HepG2 (cell line): Measurements from ENCODE around the gene HSF4. TPM values are rescaled to one million over a fixed set of nuclear protein-coding genes. Genes with fewer than 3 reads are reported as not detected.

ENCODE experiments used
- ATAC-seq: fragments of 200-7000 bp; cut with Tn5 transposase; 3 replicates; pipeline ENCODE4 v1.9.1; 2020; ENCODE audit warnings: mild to moderate bottlenecking, moderate library complexity
- BruUV-seq: library from RNA; stranded (reverse); fragments of 400-500 nt; replicated peaks from 2 replicates; lab custom pipeline; 2021; lab: Mats Ljungman, UMichigan
- CTCF ChIA-PET: fragments of 300-600 bp; formaldehyde crosslinking; extraction: SDS; loops from one replicate; lab custom pipeline; 2021; ENCODE audit warnings: low total read pairs, inconsistent platforms, low intra/inter-chr PET ratio; lab: Yijun Ruan, JAX
- POLR2A ChIA-PET: fragments of 350-600 bp; sonication (Branson Sonifier 250); formaldehyde crosslinking; loops from one replicate; lab custom pipeline; 2020; ENCODE audit warnings: antibody characterized with exemption, inconsistent platforms; lab: Yijun Ruan, JAX
- DNase-seq: peaks from one replicate; pipeline ENCODE4 v3.0.0-alpha.2; 2015; ENCODE audit warnings: low spot score
- FAIRE-seq: peaks from 3 replicates; lab custom pipeline; 2011; peaks lifted over from hg19 to GRCh38; lab: Jason Lieb, UNC
- H2AFZ ChIP-seq: one replicate; pipeline ENCODE4 v1.6.1; 2011; ENCODE audit warnings: low read length, inconsistent platforms
- H3K27ac ChIP-seq: fragments of 300-600 bp; 3 replicates; pipeline ENCODE4 v1.8.0; 2011; ENCODE audit warnings: mixed run types, mild to moderate bottlenecking, mixed read lengths, low read length, inconsistent platforms; ENCODE audit not compliant: insufficient read depth; ENCODE audit errors: extremely low read length
- H3K27me3 ChIP-seq, 2 experiments: fragments of 200-600 bp in 1 of 2; 2 replicates in 1 of 2; 3 replicates in 1 of 2; pipeline versions ENCODE4 v1.6.0 to v1.8.0; 2011; ENCODE audit warnings: low read length in 2 of 2, mild to moderate bottlenecking in 2 of 2, moderate library complexity in 2 of 2, inconsistent platforms in 1 of 2; ENCODE audit not compliant: insufficient read depth in 2 of 2, control insufficient read depth in 1 of 2
- H3K36me3 ChIP-seq, 2 experiments: fragments of 200-600 bp in 1 of 2; replicated peaks in 1 of 2; 2 replicates in 1 of 2; 3 replicates in 1 of 2; pipeline versions ENCODE4 v1.5.1 to v1.8.0; 2011; ENCODE audit warnings: low read length in 2 of 2, inconsistent platforms in 1 of 2; ENCODE audit not compliant: insufficient read depth in 2 of 2, control insufficient read depth in 1 of 2
- H3K4me1 ChIP-seq: 2 replicates; pipeline ENCODE4 v1.5.1; 2012; ENCODE audit warnings: low read length, inconsistent platforms; ENCODE audit not compliant: insufficient read depth
- H3K4me2 ChIP-seq: 2 replicates; pipeline ENCODE4 v1.6.0; 2011; ENCODE audit warnings: low read depth, low read length, inconsistent platforms
- H3K4me3 ChIP-seq, 3 experiments: fragments of 200-600 bp in 1 of 3; sonication (generic), shearing (Covaris generic) in 1 of 3; replicated peaks in 1 of 3; 2 replicates each; pipeline ENCODE4 v1.5.1; 2011 to 2016; ENCODE audit warnings: low read length in 3 of 3, inconsistent platforms in 2 of 3, low read depth in 2 of 3, mild to moderate bottlenecking in 2 of 3, control low read depth in 1 of 3, mixed read lengths in 1 of 3; ENCODE audit not compliant: insufficient read depth in 1 of 3
- H3K79me2 ChIP-seq: one replicate; pipeline ENCODE4 v1.6.1; 2011; ENCODE audit warnings: low read length, inconsistent platforms; ENCODE audit not compliant: insufficient read depth
- H3K9ac ChIP-seq: 2 replicates; pipeline ENCODE4 v1.6.0; 2011; ENCODE audit warnings: mild to moderate bottlenecking, low read depth, low read length, inconsistent platforms; ENCODE audit not compliant: insufficient read depth
- H3K9me3 ChIP-seq: 2 replicates; pipeline ENCODE4 v1.5.1; 2012; ENCODE audit warnings: mild to moderate bottlenecking, low read length
- H4K20me1 ChIP-seq: 2 replicates; pipeline ENCODE4 v1.6.0; 2011; ENCODE audit warnings: inconsistent platforms, mild to moderate bottlenecking, low read length, moderate library complexity; ENCODE audit not compliant: insufficient read depth
- ARNT2 ChIP-seq: sonication (generic); formaldehyde crosslinking; IDR thresholded peaks from 2 replicates; pipeline ENCODE4 v1.8.0; 2022; ENCODE audit warnings: mild to moderate bottlenecking, low read depth, missing genetic modification reagents, moderate library complexity
- EED ChIP-seq: sonication (generic); formaldehyde crosslinking; IDR thresholded peaks from 2 replicates; pipeline ENCODE4 v1.5.0; 2020; ENCODE audit warnings: mild to moderate bottlenecking, missing genetic modification reagents
- GLI4 ChIP-seq: sonication (generic); formaldehyde crosslinking; IDR thresholded peaks from 2 replicates; pipeline ENCODE4 v1.5.1; 2020; ENCODE audit warnings: missing genetic modification reagents, mild to moderate bottlenecking, moderate library complexity, borderline replicate concordance
- MXI1 ChIP-seq: IDR thresholded peaks from 3 replicates; pipeline ENCODE4 v1.6.1; 2012; ENCODE audit warnings: low read depth, low read length, inconsistent platforms, borderline replicate concordance
- SNAPC2 ChIP-seq: sonication (generic); formaldehyde crosslinking; IDR thresholded peaks from 2 replicates; pipeline ENCODE4 v1.8.1; 2022; ENCODE audit warnings: mild to moderate bottlenecking, missing genetic modification reagents
- TSC22D2 ChIP-seq: sonication (generic); formaldehyde crosslinking; IDR thresholded peaks from 2 replicates; pipeline ENCODE4 v1.5.1; 2020; ENCODE audit warnings: missing genetic modification reagents, mild to moderate bottlenecking, borderline replicate concordance
- ZBTB20 ChIP-seq: sonication (generic); formaldehyde crosslinking; IDR thresholded peaks from 2 replicates; pipeline ENCODE4 v1.8.1; 2023; ENCODE audit warnings: missing genetic modification reagents, low read depth, mild to moderate bottlenecking, borderline replicate concordance
- ZFP90 ChIP-seq: sonication (generic); formaldehyde crosslinking; IDR thresholded peaks from 2 replicates; pipeline ENCODE4 v1.8.0; 2022; ENCODE audit warnings: missing genetic modification reagents, mild to moderate bottlenecking, inconsistent platforms, borderline replicate concordance
- ZNF124 ChIP-seq: sonication (generic); formaldehyde crosslinking; IDR thresholded peaks from 2 replicates; pipeline ENCODE4 v1.4.0; 2020; ENCODE audit warnings: missing genetic modification reagents
- ZNF501 ChIP-seq: sonication (generic); formaldehyde crosslinking; IDR thresholded peaks from 2 replicates; pipeline ENCODE4 v1.5.1; 2020; ENCODE audit warnings: mild to moderate bottlenecking, moderate library complexity, missing genetic modification reagents
- ZNF879 ChIP-seq: sonication (generic); formaldehyde crosslinking; IDR thresholded peaks from 2 replicates; pipeline ENCODE4 v1.8.1; 2023; ENCODE audit warnings: missing genetic modification reagents
- WGBS: methylation state at CpG from one replicate; pipeline ENCODE4 v1.1.6; 2017; ENCODE audit warnings: low lambda C conversion rate; 5-methylcytosine and 5-hydroxymethylcytosine counted together
- in situ Hi-C: cut with HindIII; loops from 2 replicates; pipeline ENCODE4 v1.10.0; 2017; ENCODE audit warnings: low pct_unique_long_range_greater_than_20kb; ENCODE audit not compliant: extremely low pct_ligation_motif_present
- intact Hi-C: fragments of 100-400 bp; cut with micrococcal nuclease; formaldehyde crosslinking; loops from one replicate; pipeline ENCODE4 v1.10.0; 2022; ENCODE audit not compliant: unreplicated experiment
- polyA plus RNA-seq, 8 experiments: library from polyadenylated mRNA; depleted of rRNA in 3 of 8; stranded (reverse) in 7 of 8; unstranded in 1 of 8; fragments of >200 nt; fragmentation: Illumina TruSeq in 4 of 8; extraction: Trizol in 4 of 8; gene quantifications; 2 replicates each; pipeline versions ENCODE4 v1.2.1 to v1.2.3, GENCODE V29; 2011 to 2016; ENCODE audit warnings: low read depth in 4 of 8, missing spikeins in 1 of 8, mixed read lengths in 1 of 8; ENCODE audit not compliant: insufficient read depth in 1 of 8
- total RNA-seq, 5 experiments: library from RNA; depleted of rRNA; stranded (reverse); fragments of >200 nt; fragmentation: Illumina TruSeq; extraction: Trizol; gene quantifications; 2 replicates each; pipeline ENCODE4 v1.2.3, GENCODE V29; 2016; ENCODE audit warnings: low read depth in 1 of 5
- TF ChIP-seq, protein P1 (sequence below): sonication (generic); formaldehyde crosslinking; IDR thresholded peaks from 2 replicates; pipeline ENCODE4 v1.4.0; 2020; ENCODE audit warnings: mild to moderate bottlenecking, missing genetic modification reagents
- TF ChIP-seq, protein P2 (sequence below): IDR thresholded peaks from 2 replicates; pipeline ENCODE4 v1.6.1; 2016; ENCODE audit warnings: mild to moderate bottlenecking, missing biosample characterization, missing genetic modification reagents
- TF ChIP-seq, protein P3 (sequence below): sonication (generic); formaldehyde crosslinking; IDR thresholded peaks from 2 replicates; pipeline ENCODE4 v1.8.0; 2022; ENCODE audit warnings: mild to moderate bottlenecking, missing genetic modification reagents

Gene HSF4
- total and polyA plus RNA-seq, 2 of the 13 experiments (the other 11 are each of a cell fraction or from before 2014, with no cell fraction given) = 3.5 to 16.9 TPM

DNA sequence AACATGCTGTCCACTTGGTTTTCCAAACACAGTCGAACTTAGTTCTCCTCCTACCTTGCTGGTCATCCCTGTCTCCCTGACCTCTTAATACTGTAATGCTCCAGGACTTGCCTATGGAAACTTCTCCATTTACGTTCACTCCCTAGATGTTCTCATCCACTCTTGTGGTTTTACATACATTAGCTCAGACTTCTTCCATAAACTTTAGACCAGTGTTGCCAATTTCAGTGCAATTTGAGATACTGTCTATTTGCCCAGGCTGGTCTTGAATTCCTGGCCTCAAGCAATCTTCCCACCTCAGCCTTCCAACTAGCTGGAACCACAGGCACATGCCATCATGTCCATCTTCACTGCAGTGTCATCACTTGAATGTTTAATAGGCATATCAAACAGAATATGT is 17.7 kb downstream of the HSF4 start:
- no peak overlapping the region for H3K4me3 ChIP-seq
- H3K4me2 ChIP-seq = peak overlapping the region; percentile 96; the same call in 1 of the 2 replicates
- H4K20me1 ChIP-seq = no peaks in the 10 kb centered on the region; the same call in 1 of the 2 replicates
- no peak for ATAC-seq
- H3K9me3 ChIP-seq = no peaks in the 10 kb centered on the region
- H3K36me3 ChIP-seq = no peaks in the 10 kb centered on the region
- WGBS = 88% methylated on average over 2 of the region's 2 CpGs
- no peak overlapping the region for H2AFZ ChIP-seq
- no TSS peak for BruUV-seq
- POLR2A ChIA-PET = interaction anchor here (2.0 kb wide), 1 partner anchor 12 kb away, joined by 6 read pairs; the partner anchor contains the start of gene NOL3
- no peak overlapping the region for H3K27ac ChIP-seq
- in situ Hi-C loops = no loop called here
- no peak for TF ChIP-seq ARNT2 (CRISPR knock-in tag)
- TF ChIP-seq, protein P1, sequence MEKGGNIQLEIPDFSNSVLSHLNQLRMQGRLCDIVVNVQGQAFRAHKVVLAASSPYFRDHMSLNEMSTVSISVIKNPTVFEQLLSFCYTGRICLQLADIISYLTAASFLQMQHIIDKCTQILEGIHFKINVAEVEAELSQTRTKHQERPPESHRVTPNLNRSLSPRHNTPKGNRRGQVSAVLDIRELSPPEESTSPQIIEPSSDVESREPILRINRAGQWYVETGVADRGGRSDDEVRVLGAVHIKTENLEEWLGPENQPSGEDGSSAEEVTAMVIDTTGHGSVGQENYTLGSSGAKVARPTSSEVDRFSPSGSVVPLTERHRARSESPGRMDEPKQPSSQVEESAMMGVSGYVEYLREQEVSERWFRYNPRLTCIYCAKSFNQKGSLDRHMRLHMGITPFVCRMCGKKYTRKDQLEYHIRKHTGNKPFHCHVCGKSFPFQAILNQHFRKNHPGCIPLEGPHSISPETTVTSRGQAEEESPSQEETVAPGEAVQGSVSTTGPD (CRISPR knock-in tag) = no peak
- TF ChIP-seq, protein P2, sequence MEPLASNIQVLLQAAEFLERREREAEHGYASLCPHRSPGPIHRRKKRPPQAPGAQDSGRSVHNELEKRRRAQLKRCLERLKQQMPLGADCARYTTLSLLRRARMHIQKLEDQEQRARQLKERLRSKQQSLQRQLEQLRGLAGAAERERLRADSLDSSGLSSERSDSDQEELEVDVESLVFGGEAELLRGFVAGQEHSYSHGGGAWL (CRISPR knock-in tag) = no peak
- TF ChIP-seq ZNF124 (CRISPR knock-in tag) = no peak
- TF ChIP-seq, all 625 proteins: peak for 0
- DNase-seq = no peak
- intact Hi-C loops = no loop called here
- CTCF ChIA-PET = no interaction called here
- peaks cover 60% of the 10 kb centered on the region for H3K4me1 ChIP-seq
- peaks cover 0 to under 1% of the 10 kb centered on the region in 2 experiments; a peak in 2 of 5 replicates for H3K27me3 ChIP-seq
- FAIRE-seq = peak; percentile 66
- no peak overlapping the region for H3K9ac ChIP-seq
- no peaks in the 10 kb centered on the region for H3K79me2 ChIP-seq

DNA sequence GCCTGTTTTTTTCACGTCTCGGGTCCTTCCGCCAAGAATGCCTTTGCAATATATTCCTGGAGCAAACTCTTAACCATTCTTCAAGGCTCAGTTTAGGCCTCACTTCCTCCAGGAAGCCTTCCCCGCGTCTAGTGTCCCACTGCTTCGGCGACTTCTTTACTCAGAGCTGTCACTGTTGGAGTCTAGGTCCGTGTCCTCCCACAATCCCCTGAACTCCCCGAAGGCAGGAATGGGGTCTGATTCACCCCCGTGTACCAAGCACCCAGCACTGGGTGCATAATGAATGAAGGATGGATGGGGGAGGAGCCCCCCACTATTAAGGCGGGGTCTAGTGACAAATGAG is 18.7 kb downstream of the HSF4 start:
- Histone ChIP-seq H3K4me2 (peak overlapping the region; percentile 96), H3K27ac (peak overlapping the region; percentile 82), H3K4me3 (peak overlapping the region; percentile 72 to 98 (median 82)), H3K9ac (peak overlapping the region; percentile 93), H3K4me1 (peaks cover 54% of the 10 kb centered on the region), H3K79me2 (no peaks in the 10 kb centered on the region), H3K27me3 (peaks cover 1 to 3% of the 10 kb centered on the region in 2 experiments; a peak in 2 of 5 replicates), H2AFZ (no peak overlapping the region), H4K20me1 (no peaks in the 10 kb centered on the region; the same call in 1 of the 2 replicates), H3K36me3 (no peaks in the 10 kb centered on the region), H3K9me3 (no peaks in the 10 kb centered on the region)
- ChIA-PET POLR2A (interaction anchor here (1.6 to 2.8 kb wide), 3 partner anchors 10 to 23 kb away, joined by 4 to 18 read pairs (median 5); partner anchors contain the start of genes FBXL8 and NOL3), CTCF (interaction anchor here (0.6 to 2.7 kb wide), 4 partner anchors 12 to 206 kb away, joined by 3 to 28 read pairs (median 3); no protein-coding TSS in a partner anchor)
- no peak for FAIRE-seq
- 9% methylated on average over 11 of the region's 11 CpGs for WGBS
- no peak for ATAC-seq
- TSS peak; percentile 63 for BruUV-seq
- in situ Hi-C loops (no loop called here), intact Hi-C loops (loop anchor here (1.0 kb wide), 1 partner anchor 13 kb away; the partner anchor contains the start of gene NOL3)
- no peak for DNase-seq
- TF ChIP-seq, protein P3, sequence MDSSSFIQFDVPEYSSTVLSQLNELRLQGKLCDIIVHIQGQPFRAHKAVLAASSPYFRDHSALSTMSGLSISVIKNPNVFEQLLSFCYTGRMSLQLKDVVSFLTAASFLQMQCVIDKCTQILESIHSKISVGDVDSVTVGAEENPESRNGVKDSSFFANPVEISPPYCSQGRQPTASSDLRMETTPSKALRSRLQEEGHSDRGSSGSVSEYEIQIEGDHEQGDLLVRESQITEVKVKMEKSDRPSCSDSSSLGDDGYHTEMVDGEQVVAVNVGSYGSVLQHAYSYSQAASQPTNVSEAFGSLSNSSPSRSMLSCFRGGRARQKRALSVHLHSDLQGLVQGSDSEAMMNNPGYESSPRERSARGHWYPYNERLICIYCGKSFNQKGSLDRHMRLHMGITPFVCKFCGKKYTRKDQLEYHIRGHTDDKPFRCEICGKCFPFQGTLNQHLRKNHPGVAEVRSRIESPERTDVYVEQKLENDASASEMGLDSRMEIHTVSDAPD = 0 out of 2 replicates have a peak, but pooled peaks have one; percentile 62
- TF ChIP-seq ZBTB20 (peak; percentile 16; the same call in 1 of the 2 replicates), ZFP90 (0 out of 2 replicates have a peak, but pooled peaks have one; percentile 8), GLI4 (peak; percentile 17; the same call in 1 of the 2 replicates), ZNF501 (peak; percentile 90; the same call in 1 of the 2 replicates), EED (peak; percentile 29; the same call in 1 of the 2 replicates), MXI1 (no peak), ZNF879 (CRISPR knock-in tag) (0 out of 2 replicates have a peak, but pooled peaks have one; percentile 46), TSC22D2 (CRISPR knock-in tag) (0 out of 2 replicates have a peak, but pooled peaks have one; percentile 8), SNAPC2 (CRISPR knock-in tag) (peak; percentile 74; the same call in 1 of the 2 replicates)
